ENCODE data around the gene NTM.

DNA sequence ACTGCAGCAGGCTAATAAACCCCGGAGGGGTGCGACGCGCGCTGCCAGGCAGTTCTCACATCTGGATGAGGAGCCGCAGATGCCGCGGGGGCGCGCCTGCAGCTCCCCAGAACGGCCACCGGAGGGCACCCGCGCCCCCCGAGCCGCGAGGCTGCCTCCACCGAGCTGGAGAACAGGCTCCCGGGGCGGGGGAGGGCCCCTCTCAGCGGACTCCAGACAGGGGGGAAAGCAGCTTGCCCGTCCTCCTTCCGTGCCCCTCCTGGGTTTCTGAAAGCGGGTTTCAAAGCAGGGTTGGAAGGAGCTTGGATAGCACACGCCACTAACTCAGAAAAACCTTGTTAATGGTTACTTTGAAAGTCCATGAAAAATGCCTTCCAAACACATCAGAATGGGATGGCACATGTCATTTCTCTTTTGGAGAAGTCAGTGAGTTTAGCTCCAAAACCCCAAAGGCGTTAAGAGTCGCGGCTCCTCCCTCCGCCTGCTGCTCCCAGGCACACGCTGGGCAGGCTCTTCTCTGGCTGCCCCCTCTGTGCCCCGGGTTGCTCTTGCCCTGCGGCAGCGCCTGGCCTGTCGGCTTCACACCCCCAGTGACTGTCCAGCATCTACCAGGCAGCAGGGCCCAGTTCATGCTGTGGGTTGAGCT is 317.8 kb downstream of the NTM start:
- TF ChIP-seq EZH2 (IDR thresholded peaks at IDR 0.05; ENCODE audit: insufficient read depth, poor library complexity, severe bottlenecking) (no peak), EZH2phosphoT487 (IDR thresholded peaks at IDR 0.05; ENCODE audit: insufficient read depth, low read depth) (no peak)

Data from GM23248 (cell line).